Progenitor cell of endocrine pancreas (in vitro differentiated cells): ENCODE data around the gene FAM200A. TPM values are rescaled to one million over a fixed set of nuclear protein-coding genes. Genes with fewer than 3 reads are reported as not detected.

Experiments used
- DNase-seq: peaks from one replicate; pipeline ENCODE4 v3.0.0; 2021; ENCODE audit warnings: low spot score; ENCODE audit not compliant: unreplicated experiment
- H3K27ac Mint-ChIP-seq: 2 replicates; pipeline ENCODE4 v1.8.0; 2021; ENCODE audit warnings: mild to moderate bottlenecking, moderate library complexity, mixed read lengths
- H3K27me3 Mint-ChIP-seq: 2 replicates; pipeline ENCODE4 v1.8.0; 2021; ENCODE audit warnings: mixed read lengths
- H3K36me3 Mint-ChIP-seq: 2 replicates; pipeline ENCODE4 v1.8.0; 2022; ENCODE audit warnings: mixed read lengths; ENCODE audit not compliant: insufficient read depth
- H3K4me1 Mint-ChIP-seq: 2 replicates; pipeline ENCODE4 v1.8.0; 2021; ENCODE audit warnings: low read depth, mixed read lengths
- H3K4me3 Mint-ChIP-seq: 2 replicates; pipeline ENCODE4 v1.8.0; 2021; ENCODE audit warnings: low read depth, mild to moderate bottlenecking, moderate library complexity, mixed read lengths
- H3K9me3 Mint-ChIP-seq: 2 replicates; pipeline ENCODE4 v1.8.0; 2021; ENCODE audit warnings: low read depth, mixed read lengths
- CTCF ChIP-seq: fragments of 200-600 bp; sonication (generic); IDR thresholded peaks from one replicate; pipeline ENCODE4 v1.5.0; 2021; ENCODE audit warnings: antibody characterized with exemption, mild to moderate bottlenecking; ENCODE audit not compliant: unreplicated experiment
- total RNA-seq: library from RNA; stranded (reverse); gene quantifications from 2 replicates; pipeline ENCODE4 v1.2.1, GENCODE V29; 2021

FAM200A gene
- total RNA-seq, 1 donor from 2014 or later: 12.5 TPM

- peaks cover 32% of the 10 kb centered on the region for H3K36me3 Mint-ChIP-seq
- H3K4me1 Mint-ChIP-seq: peaks cover 11% of the 10 kb centered on the region
- DNase-seq: no peak
- H3K27ac Mint-ChIP-seq: peak overlapping the region; percentile 73
- H3K4me3 Mint-ChIP-seq: no peak overlapping the region
- no peaks in the 10 kb centered on the region for H3K27me3 Mint-ChIP-seq
- H3K9me3 Mint-ChIP-seq: no peaks in the 10 kb centered on the region
- no peak for TF ChIP-seq CTCF
These were observed 10.3 kb upstream of the FAM200A start for GRCh38 chr7:99562114-99562784.

GRCh38 chr7:99561737-99562051 is 9.8 kb upstream of the FAM200A start:
- peaks cover 32% of the 10 kb centered on the region for H3K36me3 Mint-ChIP-seq
- H3K27me3 Mint-ChIP-seq: no peaks in the 10 kb centered on the region
- no peak overlapping the region for H3K4me3 Mint-ChIP-seq
- DNase-seq: no peak
- H3K9me3 Mint-ChIP-seq: no peaks in the 10 kb centered on the region
- H3K4me1 Mint-ChIP-seq: peaks cover 13% of the 10 kb centered on the region
- no peak overlapping the region for H3K27ac Mint-ChIP-seq
- TF ChIP-seq CTCF: no peak

GRCh38 chr7:99560834-99561736 is 9.2 kb upstream of the FAM200A start:
- no peak for DNase-seq
- no peak for TF ChIP-seq CTCF
- no peaks in the 10 kb centered on the region for H3K27me3 Mint-ChIP-seq

GRCh38 chr7:99559175-99559915 is 7.4 kb upstream of the FAM200A start:
- Mint-ChIP-seq H3K9me3 (no peaks in the 10 kb centered on the region), H3K27me3 (no peaks in the 10 kb centered on the region), H3K27ac (peak overlapping the region; percentile 99), H3K36me3 (peaks cover 25% of the 10 kb centered on the region), H3K4me3 (peak overlapping the region; percentile 99), H3K4me1 (peaks cover 13% of the 10 kb centered on the region)
- TF ChIP-seq CTCF: no peak
- no peak for DNase-seq

More at GRCh38 chr7:99560834-99561736, 9.2 kb upstream of the FAM200A start:
- H3K27ac Mint-ChIP-seq: peak overlapping the region; percentile 73
- H3K4me1 Mint-ChIP-seq: peaks cover 13% of the 10 kb centered on the region
- H3K4me3 Mint-ChIP-seq: peak overlapping the region; percentile 66
- peaks cover 30% of the 10 kb centered on the region for H3K36me3 Mint-ChIP-seq
- H3K9me3 Mint-ChIP-seq: no peaks in the 10 kb centered on the region
